Aorta (tissue), 5 donors: ENCODE measurements around the gene DIO1. TPM values are rescaled to one million over a fixed set of nuclear protein-coding genes. Genes with fewer than 3 reads are reported as not detected.
A peak's percentile ranks its signal among the peaks of the same experiment; 100 is the strongest.

Experiments
- ATAC-seq: fragments of 200-7000 bp; cut with Tn5 transposase; one replicate; pipeline ENCODE4 v1.9.1; 2022; ENCODE audit warnings: moderate library complexity; ENCODE audit not compliant: low FRiP score
- DNase-seq, 2 donors: peaks; one replicate each; pipeline ENCODE4 v3.0.0-alpha.2; 2020
- H3K27ac ChIP-seq, 2 donors: one replicate each; pipeline ENCODE4 v1.5.1; 2013; ENCODE audit warnings: low read length in 2 of 2, mild to moderate bottlenecking in 2 of 2, moderate library complexity in 2 of 2, control low read depth in 1 of 2, inconsistent platforms in 1 of 2, low read depth in 1 of 2
- H3K27me3 ChIP-seq, 2 donors: one replicate each; pipeline ENCODE4 v1.6.1; 2013; ENCODE audit warnings: control low read depth in 1 of 2, low read length in 1 of 2, mild to moderate bottlenecking in 1 of 2, moderate library complexity in 1 of 2; ENCODE audit not compliant: insufficient read depth in 2 of 2, control insufficient read depth in 1 of 2
- H3K36me3 ChIP-seq, 2 donors: one replicate each; pipeline ENCODE4 v1.6.1; 2013; ENCODE audit warnings: control low read depth in 1 of 2, low read length in 1 of 2, mild to moderate bottlenecking in 1 of 2; ENCODE audit not compliant: insufficient read depth in 2 of 2, control insufficient read depth in 1 of 2
- H3K4me1 ChIP-seq, 2 donors: one replicate each; pipeline ENCODE4 v1.6.1; 2013; ENCODE audit warnings: low read length in 2 of 2, control low read depth in 1 of 2, mild to moderate bottlenecking in 1 of 2, moderate library complexity in 1 of 2; ENCODE audit not compliant: insufficient read depth in 2 of 2, control insufficient read depth in 1 of 2
- H3K4me3 ChIP-seq, 2 donors: one replicate each; pipeline ENCODE4 v1.5.1; 2013; ENCODE audit warnings: low read length in 2 of 2, control low read depth in 1 of 2, mild to moderate bottlenecking in 1 of 2
- H3K9me3 ChIP-seq: one replicate; pipeline ENCODE4 v1.6.1; 2013; ENCODE audit warnings: mild to moderate bottlenecking, low read length; ENCODE audit not compliant: control insufficient read depth
- WGBS, 2 donors: extraction: QIAGEN DNeasy Blood & Tissue Kit; methylation state at CpG; one replicate each; pipeline ENCODE4 v1.1.7; 2013; 5-methylcytosine and 5-hydroxymethylcytosine counted together
- intact Hi-C, 2 donors: fragments of 100-400 bp; cut with DNase I; formaldehyde crosslinking; loops; one replicate each; pipeline versions ENCODE4 v1.14.2 to v1.15.0; 2022
- polyA plus RNA-seq, 2 donors: library from polyadenylated mRNA; stranded (reverse); fragments of 200-250 nt; gene quantifications; one replicate each; pipeline ENCODE4 v1.2.3, GENCODE V29; 2013
- total RNA-seq, 2 donors: library from RNA; stranded (reverse); fragmentation: NEBNext Ultra II Directional; extraction: Animal tissue kit (Norgen Biotek cat#: 25700); gene quantifications; one replicate each; pipeline ENCODE4 v1.2.1, GENCODE V29; 2021
- donor health status: healthy with polysubstance abuse.
- donor health status: Bipolar disorder and iron deficiency.
- donor health status: DM: no; HTN: no; CAD: no.
- donor health status: DM: no; HTN: no; CAD: no.
- donor health status: DM: yes; HTN: yes; CAD: no.

The DIO1 gene
- total and polyA plus RNA-seq, 4 donors, result not detected

DNA sequence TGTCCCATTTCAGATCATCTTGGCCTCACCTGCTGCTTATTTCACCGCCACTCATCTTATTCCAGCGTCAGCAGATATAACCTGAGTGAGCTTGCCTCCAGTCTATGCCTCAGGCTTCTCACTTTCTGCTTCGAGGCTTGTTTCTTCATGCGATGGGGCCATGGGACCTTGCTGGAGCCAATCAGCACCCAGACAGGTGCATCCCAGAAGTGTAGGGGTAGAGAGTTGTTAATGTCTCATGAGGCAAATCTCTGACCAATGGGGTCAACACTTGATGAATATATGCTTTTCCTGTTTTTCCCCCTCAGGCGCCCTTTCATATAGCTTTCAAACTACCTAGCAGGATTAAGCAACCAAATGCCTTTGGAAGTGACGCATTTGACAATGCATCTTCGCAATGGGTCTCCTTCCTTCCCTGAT lies 3.5 kb upstream of the DIO1 start:
- H3K9me3 ChIP-seq, result no peaks in the 10 kb centered on the region
- peak overlapping the region in 1 of 2 donors; percentile 99 for H3K4me3 ChIP-seq
- 70 to 78% methylated on average over 7 of the region's 7 CpGs for WGBS, 2 donors
- H3K27me3 ChIP-seq, result no peaks in the 10 kb centered on the region
- H3K27ac ChIP-seq, result peak overlapping the region in 1 of 2 donors; percentile 51
- H3K36me3 ChIP-seq, result peaks cover 0 to 8% of the 10 kb centered on the region in 2 donors
- DNase-seq (no peak), ATAC-seq (no peak)
- no peaks in the 10 kb centered on the region for H3K4me1 ChIP-seq
- intact Hi-C loops, result loop anchor here in 1 of 2 donors (5.0 kb wide), 1 partner anchor 57 kb away; the partner anchor contains the start of genes IFT25 and LRRC42

DNA sequence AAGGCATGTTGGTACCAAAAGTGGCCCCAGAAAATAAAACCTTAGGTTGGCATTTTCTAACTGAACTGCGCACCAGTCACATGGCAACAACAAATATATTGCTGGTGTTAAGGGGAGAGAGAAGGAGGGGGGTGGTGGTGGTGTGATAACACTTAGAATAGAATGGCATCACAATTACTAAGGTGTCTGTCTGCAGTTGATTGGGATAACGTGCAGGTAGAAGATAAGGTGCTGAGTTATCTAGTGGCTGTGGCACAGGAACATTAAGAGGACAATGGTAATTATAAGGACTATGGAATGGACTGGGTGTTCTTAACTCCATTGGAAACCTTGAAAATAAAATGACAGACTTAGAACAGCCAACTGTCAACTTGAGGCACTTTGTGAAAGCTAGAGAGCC lies 3.0 kb upstream of the DIO1 start:
- Histone ChIP-seq H3K27ac (no peak overlapping the region), H3K9me3 (no peaks in the 10 kb centered on the region), H3K27me3 (no peaks in the 10 kb centered on the region), H3K4me3 (no peak overlapping the region), H3K36me3 (peaks cover 0 to 8% of the 10 kb centered on the region in 2 donors), H3K4me1 (no peaks in the 10 kb centered on the region)
- 95 to 96% methylated on average over 2 of the region's 2 CpGs for WGBS, 2 donors
- DNase-seq (no peak), ATAC-seq (no peak)
- intact Hi-C loops, result loop anchor here in 1 of 2 donors (5.0 kb wide), 1 partner anchor 56 kb away; the partner anchor contains the start of genes IFT25 and LRRC42

DNA sequence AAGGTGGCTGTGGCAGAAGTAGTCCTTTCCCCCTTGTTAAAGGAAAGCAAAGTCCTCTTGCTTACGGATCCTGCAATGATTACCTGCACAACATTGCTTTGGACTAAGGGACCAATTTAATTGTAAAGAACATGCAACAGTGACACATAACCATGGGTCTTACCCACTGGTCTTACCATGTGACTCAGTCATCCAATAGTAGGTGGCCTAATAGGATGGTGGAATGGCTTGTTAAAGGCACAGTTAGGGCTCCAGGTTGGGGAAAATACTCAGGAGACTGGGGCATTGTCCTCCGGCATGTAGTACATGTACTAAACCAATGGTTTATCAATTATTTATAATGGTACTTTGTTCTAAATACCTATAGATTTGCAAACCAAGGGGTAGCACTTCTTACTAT lies 2.3 kb upstream of the DIO1 start:
- intact Hi-C loops, result loop anchor here in 1 of 2 donors (5.0 kb wide), 1 partner anchor 56 kb away; the partner anchor contains the start of genes IFT25 and LRRC42
- ATAC-seq (no peak), DNase-seq (no peak)
- no peak overlapping the region for H3K27ac ChIP-seq
- H3K4me1 ChIP-seq, result no peaks in the 10 kb centered on the region
- H3K9me3 ChIP-seq, result no peaks in the 10 kb centered on the region
- WGBS, 2 donors, result 98 to 100% methylated on average over 2 of the region's 2 CpGs
- H3K36me3 ChIP-seq, result peaks cover 0 to 4% of the 10 kb centered on the region in 2 donors
- H3K27me3 ChIP-seq, result no peaks in the 10 kb centered on the region
- no peak overlapping the region for H3K4me3 ChIP-seq

DNA sequence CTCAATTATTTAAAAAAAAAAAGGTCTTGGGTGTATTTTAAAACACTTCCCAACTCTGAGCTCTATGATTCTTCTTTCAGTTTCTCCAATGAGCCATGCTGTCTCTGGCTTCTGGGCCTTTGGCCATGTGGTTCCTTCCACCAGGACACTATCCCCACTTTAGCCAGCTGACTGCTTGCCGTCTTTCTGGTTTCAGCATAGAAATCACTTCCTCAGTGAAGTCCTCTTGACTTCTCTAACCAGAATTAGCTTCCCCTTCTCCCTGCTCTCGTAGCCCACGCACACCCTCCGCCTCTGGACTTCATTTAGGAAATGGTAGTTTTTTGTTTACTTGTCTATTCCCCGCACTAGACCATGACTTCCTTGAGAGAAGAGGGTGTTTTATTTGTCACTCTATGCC lies 1.1 kb upstream of the DIO1 start:
- Histone ChIP-seq H3K36me3 (no peaks in the 10 kb centered on the region), H3K4me1 (no peaks in the 10 kb centered on the region), H3K27me3 (no peaks in the 10 kb centered on the region), H3K9me3 (no peaks in the 10 kb centered on the region), H3K4me3 (no peak overlapping the region), H3K27ac (no peak overlapping the region)
- DNase-seq (peak in 1 of 2 donors; percentile 75), ATAC-seq (no peak)
- 90 to 93% methylated on average over 5 of the region's 5 CpGs for WGBS, 2 donors
- intact Hi-C loops, result loop anchor here in 1 of 2 donors (5.0 kb wide), 1 partner anchor 54 kb away; the partner anchor contains the start of genes IFT25 and LRRC42

DNA sequence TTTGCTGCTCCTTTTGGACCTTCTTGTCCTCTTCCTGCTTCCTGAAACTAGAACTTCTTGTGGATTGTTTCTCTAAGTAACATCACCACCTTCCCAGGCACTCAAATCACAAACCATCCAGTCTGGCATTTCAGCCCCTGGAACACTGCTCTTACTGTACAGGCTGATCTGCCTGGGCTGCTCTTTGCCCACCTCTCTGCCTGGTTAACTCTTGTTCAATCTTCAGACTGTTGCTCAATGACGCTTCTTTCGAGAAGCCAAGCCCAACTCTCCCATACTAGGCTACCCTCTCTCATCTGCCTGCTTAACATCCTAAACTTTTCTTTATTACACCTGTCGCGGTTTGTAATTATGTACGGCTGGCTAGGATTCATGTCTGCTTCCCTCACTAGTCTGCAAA lies 657 bp downstream of the DIO1 start:
- Histone ChIP-seq H3K36me3 (no peaks in the 10 kb centered on the region), H3K27ac (no peak overlapping the region), H3K27me3 (no peaks in the 10 kb centered on the region), H3K9me3 (no peaks in the 10 kb centered on the region), H3K4me3 (no peak overlapping the region), H3K4me1 (peaks cover 0 to 2% of the 10 kb centered on the region in 2 donors)
- DNase-seq (no peak), ATAC-seq (no peak)
- intact Hi-C loops, result loop anchor here in 1 of 2 donors (5.0 kb wide), 1 partner anchor 53 kb away; the partner anchor contains the start of genes IFT25 and LRRC42
- 96% methylated on average over 5 of the region's 5 CpGs for WGBS, 2 donors

DNA sequence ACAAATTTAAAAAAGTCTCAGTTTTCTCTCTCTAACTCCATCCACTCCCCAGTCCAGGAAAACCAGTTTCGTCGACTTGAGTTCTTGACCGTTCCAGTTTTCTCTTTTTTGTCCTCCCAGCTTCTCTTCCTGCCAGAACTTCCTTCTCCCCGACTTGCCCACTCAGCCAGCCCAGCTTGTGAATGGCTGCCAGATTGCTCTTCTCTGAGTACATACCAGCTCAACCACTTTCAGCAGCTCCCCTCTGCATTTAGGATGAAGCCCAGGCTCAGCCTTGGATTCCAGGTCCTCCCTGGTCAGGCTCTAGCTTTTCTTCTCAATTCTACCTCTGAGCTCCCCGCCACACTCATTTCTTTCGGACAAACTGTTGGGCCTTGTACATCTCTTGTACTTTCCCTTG lies 1.4 kb downstream of the DIO1 start:
- Histone ChIP-seq H3K4me3 (no peak overlapping the region), H3K27me3 (no peaks in the 10 kb centered on the region), H3K27ac (no peak overlapping the region), H3K4me1 (peaks cover 0 to 2% of the 10 kb centered on the region in 2 donors), H3K36me3 (no peaks in the 10 kb centered on the region), H3K9me3 (no peaks in the 10 kb centered on the region)
- ATAC-seq (no peak), DNase-seq (no peak)
- intact Hi-C loops, result no loop called here
- WGBS, 2 donors, result 35 to 36% methylated on average over 6 of the region's 6 CpGs

DNA sequence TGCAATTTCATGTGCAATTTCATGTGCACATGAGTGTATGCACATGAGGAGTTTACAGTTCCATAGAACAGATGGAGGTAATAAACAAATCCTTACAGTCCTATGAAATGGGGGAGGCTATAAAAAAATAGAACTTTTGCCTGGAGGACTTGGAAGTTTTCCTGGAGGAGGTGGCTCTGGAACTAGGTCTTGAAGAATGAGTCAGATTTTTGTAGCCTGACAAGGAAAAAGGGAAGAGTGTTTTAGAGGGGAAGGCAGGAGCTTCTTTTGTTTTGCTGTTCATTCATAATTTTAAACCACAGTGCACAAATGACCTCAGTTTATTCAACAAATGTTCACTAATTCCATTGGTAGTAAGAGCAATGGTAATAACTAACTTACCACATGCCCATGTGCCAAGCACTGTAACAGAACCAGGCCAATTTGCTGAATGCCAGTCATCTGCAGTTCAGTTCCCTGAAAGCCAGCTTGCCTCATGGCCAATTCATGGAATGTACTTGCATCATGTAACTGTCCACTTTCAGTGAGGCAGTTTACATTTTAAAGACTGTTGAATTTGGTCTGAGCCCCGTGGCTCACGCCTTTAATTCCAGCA lies 2.7 kb downstream of the DIO1 start:
- ATAC-seq (peak; percentile 37), DNase-seq (peak in 1 of 2 donors; percentile 62)
- H3K27me3 ChIP-seq, result no peaks in the 10 kb centered on the region
- intact Hi-C loops, result no loop called here
- H3K36me3 ChIP-seq, result no peaks in the 10 kb centered on the region
- H3K27ac ChIP-seq, result peak overlapping the region in 1 of 2 donors; percentile 78
- no peaks in the 10 kb centered on the region for H3K9me3 ChIP-seq
- H3K4me1 ChIP-seq, result peaks cover 0 to 2% of the 10 kb centered on the region in 2 donors
- H3K4me3 ChIP-seq, result no peak overlapping the region
- WGBS, 2 donors, result 0 to 6% methylated on average over 2 of the region's 2 CpGs

DNA sequence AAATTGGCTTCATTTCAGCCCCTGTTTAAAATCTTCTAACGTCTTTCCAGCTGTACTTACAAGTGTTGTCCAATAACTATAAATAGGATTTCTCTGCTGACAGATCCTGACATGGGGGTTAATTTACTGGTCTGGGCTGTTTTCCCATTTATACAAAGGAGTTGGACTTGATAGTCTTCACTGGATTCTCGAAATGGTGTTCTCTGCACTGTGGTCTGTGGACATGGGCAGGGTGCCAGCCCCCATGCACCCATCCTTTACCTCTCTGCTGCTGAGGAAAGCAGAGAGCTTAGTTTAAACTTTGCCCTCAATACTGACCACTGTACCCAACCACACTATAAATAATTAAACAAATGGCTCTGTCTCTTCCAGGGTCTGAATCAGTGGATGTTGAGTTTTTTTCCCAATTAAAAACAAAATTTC lies 5.2 kb downstream of the DIO1 start:
- H3K36me3 ChIP-seq, result no peaks in the 10 kb centered on the region
- intact Hi-C loops, result no loop called here
- H3K27me3 ChIP-seq, result no peaks in the 10 kb centered on the region
- 3 to 5% methylated on average over 2 of the region's 2 CpGs for WGBS, 2 donors
- DNase-seq (peak in 1 of 2 donors; percentile 62), ATAC-seq (peak; percentile 26)
- H3K27ac ChIP-seq, result no peak overlapping the region
- peaks cover 0 to 2% of the 10 kb centered on the region in 2 donors for H3K4me1 ChIP-seq
- no peak overlapping the region for H3K4me3 ChIP-seq
- no peaks in the 10 kb centered on the region for H3K9me3 ChIP-seq

DNA sequence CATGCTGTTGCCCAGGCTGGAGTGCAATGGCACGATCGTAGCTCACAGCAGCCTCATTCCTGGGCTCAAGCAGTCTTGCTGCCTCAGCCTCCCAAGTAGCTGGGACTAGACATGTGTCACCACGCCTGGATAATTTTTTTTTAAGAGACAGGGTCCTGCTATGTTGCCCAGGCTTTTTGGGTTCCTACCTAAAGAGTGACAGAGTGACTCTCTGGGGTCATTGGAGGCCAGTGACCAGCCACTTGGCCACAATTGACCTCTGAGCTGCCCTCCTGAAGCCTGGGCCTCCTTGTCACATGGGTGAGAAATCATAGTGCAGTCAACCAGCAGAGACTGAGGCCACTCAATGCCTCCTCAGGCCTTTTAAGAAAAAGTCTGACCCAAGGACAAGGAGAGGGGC lies 5.7 kb downstream of the DIO1 start:
- intact Hi-C loops, result no loop called here
- H3K27ac ChIP-seq, result no peak overlapping the region
- DNase-seq, result no peak
- H3K27me3 ChIP-seq, result no peaks in the 10 kb centered on the region
- WGBS, 2 donors, result 56 to 57% methylated on average over 3 of the region's 3 CpGs
- H3K9me3 ChIP-seq, result no peaks in the 10 kb centered on the region
- ATAC-seq, result no peak
- H3K36me3 ChIP-seq, result no peaks in the 10 kb centered on the region
- H3K4me1 ChIP-seq, result peaks cover 0 to 2% of the 10 kb centered on the region in 2 donors
- H3K4me3 ChIP-seq, result no peak overlapping the region
